ENCODE results near the gene CD74.

Gene CD74

GRCh38 chr5:150356575-150357294, 56.0 kb downstream of the CD74 start:
- TF ChIP-seq POLR2AphosphoS5 (IDR thresholded peaks at IDR 0.05; ENCODE audit: low read depth, low read length) (no peak), TAF1 (IDR thresholded peaks at IDR 0.05; ENCODE audit: borderline replicate concordance, insufficient read depth, low read length) (no peak), REST (IDR thresholded peaks at IDR 0.05; ENCODE audit: insufficient read depth in 1 of 2, low read depth in 2 of 2, low read length in 2 of 2) (no peak), FOXP2 (optimal IDR thresholded peaks at IDR 0.05; ENCODE audit: borderline replicate concordance, extremely low read depth, extremely low read length, insufficient read depth) (no peak), SIN3A (IDR thresholded peaks at IDR 0.05; ENCODE audit: borderline replicate concordance, insufficient read depth, low read length) (no peak)

- TF ChIP-seq TAF1 (IDR thresholded peaks at IDR 0.05; ENCODE audit: borderline replicate concordance, insufficient read depth, low read length) (no peak), REST (IDR thresholded peaks at IDR 0.05; ENCODE audit: insufficient read depth in 1 of 2, low read depth in 2 of 2, low read length in 2 of 2) (no peak), POLR2AphosphoS5 (IDR thresholded peaks at IDR 0.05; ENCODE audit: low read depth, low read length) (no peak), FOXP2 (optimal IDR thresholded peaks at IDR 0.05; ENCODE audit: borderline replicate concordance, extremely low read depth, extremely low read length, insufficient read depth) (no peak), SIN3A (IDR thresholded peaks at IDR 0.05; ENCODE audit: borderline replicate concordance, insufficient read depth, low read length) (no peak)
Observed at GRCh38 chr5:150355791-150356190, 56.9 kb downstream of the CD74 start.

GRCh38 chr5:150353032-150353675, 59.6 kb downstream of the CD74 start:
- TF ChIP-seq TAF1 (IDR thresholded peaks at IDR 0.05; ENCODE audit: borderline replicate concordance, insufficient read depth, low read length) (no peak), POLR2AphosphoS5 (IDR thresholded peaks at IDR 0.05; ENCODE audit: low read depth, low read length) (no peak), FOXP2 (optimal IDR thresholded peaks at IDR 0.05; ENCODE audit: borderline replicate concordance, extremely low read depth, extremely low read length, insufficient read depth) (no peak), REST (IDR thresholded peaks at IDR 0.05; ENCODE audit: insufficient read depth in 1 of 2, low read depth in 2 of 2, low read length in 2 of 2) (no peak), SIN3A (IDR thresholded peaks at IDR 0.05; ENCODE audit: borderline replicate concordance, insufficient read depth, low read length) (no peak)

- no peak for TF ChIP-seq TAF1 (IDR thresholded peaks at IDR 0.05; ENCODE audit: borderline replicate concordance, insufficient read depth, low read length)
- TF ChIP-seq SIN3A (IDR thresholded peaks at IDR 0.05; ENCODE audit: borderline replicate concordance, insufficient read depth, low read length), result no peak
- TF ChIP-seq FOXP2 (optimal IDR thresholded peaks at IDR 0.05; ENCODE audit: borderline replicate concordance, extremely low read depth, extremely low read length, insufficient read depth), result no peak
Observed at GRCh38 chr5:150352244-150353031, 60.3 kb downstream of the CD74 start.

Measured in PFSK-1 (cell line).